GM10847 (cell line): ENCODE data around the gene DKK1.

ENCODE experiments used
- POLR2A ChIP-seq: IDR thresholded peaks from 2 replicates; pipeline ENCODE4 v1.6.1; 2011; ENCODE audit not compliant: insufficient read length; ENCODE audit errors: extremely low read depth

Gene DKK1

GRCh38 chr10:52308251-52309031 lies 5.6 kb upstream of the DKK1 start:
- TF ChIP-seq POLR2A = no peak

- TF ChIP-seq POLR2A = no peak
Measured at GRCh38 chr10:52312942-52313255, 1.2 kb upstream of the DKK1 start.

GRCh38 chr10:52313256-52313932 lies 687 bp upstream of the DKK1 start:
- TF ChIP-seq POLR2A = no peak

GRCh38 chr10:52314822-52315552 lies 906 bp downstream of the DKK1 start:
- TF ChIP-seq POLR2A = no peak

GRCh38 chr10:52316001-52316400 lies 1.9 kb downstream of the DKK1 start:
- TF ChIP-seq POLR2A = no peak

- no peak for TF ChIP-seq POLR2A
Measured at GRCh38 chr10:52316500-52316899, 2.4 kb downstream of the DKK1 start.

- no peak for TF ChIP-seq POLR2A
Measured at GRCh38 chr10:52318136-52318701, 4.1 kb downstream of the DKK1 start.

- no peak for TF ChIP-seq POLR2A
Measured at GRCh38 chr10:52318822-52319464, 4.9 kb downstream of the DKK1 start.

GRCh38 chr10:52319926-52320325 lies 5.8 kb downstream of the DKK1 start:
- no peak for TF ChIP-seq POLR2A

- TF ChIP-seq POLR2A = no peak
Measured at GRCh38 chr10:52322323-52322722, 8.2 kb downstream of the DKK1 start.

GRCh38 chr10:52322936-52323335 lies 8.9 kb downstream of the DKK1 start:
- TF ChIP-seq POLR2A = no peak

GRCh38 chr10:52326382-52326781 lies 12.3 kb downstream of the DKK1 start:
- no peak for TF ChIP-seq POLR2A

GRCh38 chr10:52331638-52332364 lies 17.7 kb downstream of the DKK1 start:
- TF ChIP-seq POLR2A = no peak

- TF ChIP-seq POLR2A = no peak
Measured at GRCh38 chr10:52332815-52333214, 18.7 kb downstream of the DKK1 start.

GRCh38 chr10:52334595-52334994 lies 20.5 kb downstream of the DKK1 start:
- TF ChIP-seq POLR2A = no peak
